AG09309 (cell line): Measurements from ENCODE around the gene DOCK7.

ENCODE experiments used
- DNase-seq: peaks from one replicate; pipeline ENCODE4 v3.0.0-alpha.2; 2010; ENCODE audit warnings: low read depth
- H3K4me3 ChIP-seq: 2 replicates; pipeline ENCODE4 v1.5.1; 2011; ENCODE audit warnings: mild to moderate bottlenecking, low read depth, low read length, moderate library complexity; ENCODE audit not compliant: control insufficient read depth
- CTCF ChIP-seq: IDR thresholded peaks from 2 replicates; pipeline ENCODE4 v1.5.1; 2011; ENCODE audit warnings: mild to moderate bottlenecking, low read depth, low read length, inconsistent platforms; ENCODE audit not compliant: insufficient read depth, control insufficient read depth; ENCODE audit errors: missing control alignments

The DOCK7 gene

GRCh38 chr1:62426794-62427193, 261.4 kb downstream of the DOCK7 start:
- no peak for TF ChIP-seq CTCF
- DNase-seq = no peak
- H3K4me3 ChIP-seq = no peak overlapping the region

GRCh38 chr1:62426237-62426636, 261.9 kb downstream of the DOCK7 start:
- no peak for TF ChIP-seq CTCF
- no peak overlapping the region for H3K4me3 ChIP-seq
- DNase-seq = no peak

GRCh38 chr1:62425041-62425440, 263.1 kb downstream of the DOCK7 start:
- TF ChIP-seq CTCF = no peak
- no peak overlapping the region for H3K4me3 ChIP-seq
- DNase-seq = no peak

GRCh38 chr1:62424411-62424810, 263.8 kb downstream of the DOCK7 start:
- H3K4me3 ChIP-seq = no peak overlapping the region
- DNase-seq = no peak
- no peak for TF ChIP-seq CTCF

- no peak for TF ChIP-seq CTCF
- no peak for DNase-seq
- H3K4me3 ChIP-seq = no peak overlapping the region
Measured at GRCh38 chr1:62423580-62424242, 264.5 kb downstream of the DOCK7 start.

- H3K4me3 ChIP-seq = no peak overlapping the region
- no peak for TF ChIP-seq CTCF
- DNase-seq = no peak
Measured at GRCh38 chr1:62420214-62420613, 268.0 kb downstream of the DOCK7 start.

- no peak overlapping the region for H3K4me3 ChIP-seq
- TF ChIP-seq CTCF = no peak
- DNase-seq = no peak
Measured at GRCh38 chr1:62417351-62417999, 270.7 kb downstream of the DOCK7 start.
